HepG2 (cell line): ENCODE measurements around the gene CYP27B1. TPM values are rescaled to one million over a fixed set of nuclear protein-coding genes. Genes with fewer than 3 reads are reported as not detected.

Experiments
- AHR ChIP-seq: IDR thresholded peaks from 2 replicates; pipeline ENCODE4 v1.6.1; 2018; ENCODE audit warnings: missing genetic modification reagents, missing compliant biosample characterization
- BORCS8-MEF2B ChIP-seq: sonication (generic); formaldehyde crosslinking; IDR thresholded peaks from 2 replicates; pipeline ENCODE4 v1.8.0; 2022; ENCODE audit warnings: mild to moderate bottlenecking, missing genetic modification reagents
- HNRNPK ChIP-seq: fragments of 200-400 bp; formaldehyde crosslinking; IDR thresholded peaks from 2 replicates; pipeline ENCODE4 v1.6.1; 2018; ENCODE audit warnings: low read length, low read depth, moderate library complexity, mild to moderate bottlenecking; ENCODE audit not compliant: poor library complexity, severe bottlenecking
- KLF15 ChIP-seq: sonication (generic); formaldehyde crosslinking; IDR thresholded peaks from 2 replicates; pipeline ENCODE4 v1.8.1; 2023; ENCODE audit warnings: borderline replicate concordance, mild to moderate bottlenecking, inconsistent platforms, missing genetic modification reagents, mixed read lengths
- NFE2L2 ChIP-seq: fragments of 150-350 bp; IDR thresholded peaks from 2 replicates; pipeline ENCODE4 v1.6.1; 2014; ENCODE audit warnings: low read length
- NRL ChIP-seq: sonication (generic); formaldehyde crosslinking; IDR thresholded peaks from 2 replicates; pipeline ENCODE4 v1.5.0; 2020; ENCODE audit warnings: missing genetic modification reagents, mild to moderate bottlenecking, moderate library complexity, borderline replicate concordance
- PAX8 ChIP-seq: sonication (generic); formaldehyde crosslinking; IDR thresholded peaks from 2 replicates; pipeline ENCODE4 v1.8.0; 2022; ENCODE audit warnings: mild to moderate bottlenecking, missing genetic modification reagents, borderline replicate concordance
- RAD21 ChIP-seq: fragments of 450-650 bp; formaldehyde crosslinking; IDR thresholded peaks from 2 replicates; pipeline ENCODE4 v1.5.0; 2020; ENCODE audit warnings: mild to moderate bottlenecking
- RARG ChIP-seq: sonication (generic); formaldehyde crosslinking; IDR thresholded peaks from 2 replicates; pipeline ENCODE4 v1.4.0; 2020; ENCODE audit warnings: low read depth, mild to moderate bottlenecking, missing genetic modification reagents
- SETDB1 ChIP-seq: sonication (generic); formaldehyde crosslinking; IDR thresholded peaks from 2 replicates; pipeline ENCODE4 v1.5.1; 2020; ENCODE audit warnings: missing genetic modification reagents, mild to moderate bottlenecking, borderline replicate concordance
- SIX1 ChIP-seq: sonication (generic); formaldehyde crosslinking; IDR thresholded peaks from 2 replicates; pipeline ENCODE4 v1.4.0; 2020; ENCODE audit warnings: missing genetic modification reagents, borderline replicate concordance
- SMAD3 ChIP-seq: sonication (generic); formaldehyde crosslinking; IDR thresholded peaks from 2 replicates; pipeline ENCODE4 v1.4.0; 2020; ENCODE audit warnings: missing genetic modification reagents
- SMARCC2 ChIP-seq: fragments of 450-650 bp; IDR thresholded peaks from 2 replicates; pipeline ENCODE4 v1.6.1; 2017; ENCODE audit warnings: antibody characterized with exemption, mild to moderate bottlenecking
- TARDBP ChIP-seq: sonication (generic); formaldehyde crosslinking; IDR thresholded peaks from 2 replicates; pipeline ENCODE4 v1.8.0; 2022; ENCODE audit warnings: mild to moderate bottlenecking, missing genetic modification reagents
- TEAD2 ChIP-seq: sonication (generic); formaldehyde crosslinking; IDR thresholded peaks from 2 replicates; pipeline ENCODE4 v1.9.0; 2021; ENCODE audit warnings: missing genetic modification reagents
- ZNF207 ChIP-seq: fragments of 450-650 bp; IDR thresholded peaks from 2 replicates; pipeline ENCODE4 v1.6.1; 2016; ENCODE audit warnings: antibody characterized with exemption, borderline replicate concordance
- ZNF251 ChIP-seq: sonication (generic); formaldehyde crosslinking; IDR thresholded peaks from 2 replicates; pipeline ENCODE4 v1.9.0; 2021; ENCODE audit warnings: mild to moderate bottlenecking, missing genetic modification reagents
- ZNF317 ChIP-seq: sonication (generic); formaldehyde crosslinking; IDR thresholded peaks from 2 replicates; pipeline ENCODE4 v1.5.0; 2020; ENCODE audit warnings: mild to moderate bottlenecking, missing genetic modification reagents
- ZNF446 ChIP-seq: sonication (generic); formaldehyde crosslinking; IDR thresholded peaks from 2 replicates; pipeline ENCODE4 v1.5.0; 2020; ENCODE audit warnings: mild to moderate bottlenecking, missing genetic modification reagents
- polyA plus RNA-seq, 8 experiments: library from polyadenylated mRNA; depleted of rRNA in 3 of 8; stranded (reverse) in 7 of 8; unstranded in 1 of 8; fragments of >200 nt; fragmentation: Illumina TruSeq in 4 of 8; extraction: Trizol in 4 of 8; gene quantifications; 2 replicates each; pipeline versions ENCODE4 v1.2.1 to v1.2.3, GENCODE V29; 2011 to 2016; ENCODE audit warnings: low read depth in 4 of 8, missing spikeins in 1 of 8, mixed read lengths in 1 of 8; ENCODE audit not compliant: insufficient read depth in 1 of 8
- total RNA-seq, 5 experiments: library from RNA; depleted of rRNA; stranded (reverse); fragments of >200 nt; fragmentation: Illumina TruSeq; extraction: Trizol; gene quantifications; 2 replicates each; pipeline ENCODE4 v1.2.3, GENCODE V29; 2016; ENCODE audit warnings: low read depth in 1 of 5
- TF ChIP-seq, protein P1 (sequence below): sonication (generic); formaldehyde crosslinking; IDR thresholded peaks from 2 replicates; pipeline ENCODE4 v1.8.0; 2022; ENCODE audit warnings: mild to moderate bottlenecking, missing genetic modification reagents; ENCODE audit not compliant: insufficient replicate concordance
- TF ChIP-seq, protein P2 (sequence below): IDR thresholded peaks from 2 replicates; pipeline ENCODE4 v1.6.1; 2012; ENCODE audit warnings: low read length, improper control_type of control experiment
- TF ChIP-seq, protein P3 (sequence below): sonication (generic); formaldehyde crosslinking; IDR thresholded peaks from 2 replicates; pipeline ENCODE4 v1.5.1; 2020; ENCODE audit warnings: missing genetic modification reagents, mild to moderate bottlenecking, borderline replicate concordance

The CYP27B1 gene
- total and polyA plus RNA-seq, 2 of the 13 experiments (the other 11 are each of a cell fraction or from before 2014, with no cell fraction given) = 2.3 to 3.0 TPM

DNA sequence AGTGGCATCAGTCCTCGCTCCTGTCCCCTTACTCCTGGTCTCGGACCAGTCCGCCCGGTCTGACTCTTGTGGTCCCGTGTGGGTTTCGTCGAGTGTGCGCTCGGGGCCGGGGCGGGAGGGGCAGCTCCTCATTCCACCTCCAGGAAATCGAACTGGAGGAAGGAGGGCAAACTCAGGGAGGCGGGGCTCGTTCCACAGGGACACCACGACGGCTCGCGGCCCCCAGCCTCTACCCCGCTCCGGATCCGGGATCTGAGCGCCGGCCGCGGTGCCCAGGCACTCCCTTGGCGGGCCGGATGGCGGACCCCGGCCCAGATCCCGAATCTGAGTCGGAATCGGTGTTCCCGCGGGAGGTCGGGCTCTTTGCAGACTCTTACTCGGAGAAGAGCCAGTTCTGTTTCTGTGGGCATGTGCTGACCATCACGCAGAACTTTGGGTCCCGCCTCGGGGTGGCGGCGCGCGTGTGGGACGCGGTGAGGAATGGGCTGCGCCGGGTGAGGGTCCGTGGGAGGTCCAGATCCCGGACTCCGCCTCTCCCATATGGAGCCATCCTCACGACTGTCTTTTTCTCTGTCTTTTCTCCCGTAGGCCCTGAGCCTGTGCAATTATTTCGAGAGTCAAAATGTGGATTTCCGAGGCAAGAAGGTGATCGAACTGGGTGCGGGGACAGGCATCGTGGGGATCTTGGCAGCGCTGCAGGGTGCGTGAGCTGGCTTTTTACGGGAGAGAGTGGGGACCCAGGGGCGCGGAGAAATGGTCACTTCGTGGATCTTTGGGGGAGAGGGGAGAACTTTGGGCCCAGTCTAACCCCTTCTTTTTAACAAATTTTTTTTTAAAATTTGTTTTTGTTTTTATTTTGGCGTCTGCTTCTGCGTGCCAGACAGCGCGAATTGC, 5.8 kb upstream of the CYP27B1 start, which contains the start of gene EEF1AKMT3 (continued):
- TF ChIP-seq, protein P1, sequence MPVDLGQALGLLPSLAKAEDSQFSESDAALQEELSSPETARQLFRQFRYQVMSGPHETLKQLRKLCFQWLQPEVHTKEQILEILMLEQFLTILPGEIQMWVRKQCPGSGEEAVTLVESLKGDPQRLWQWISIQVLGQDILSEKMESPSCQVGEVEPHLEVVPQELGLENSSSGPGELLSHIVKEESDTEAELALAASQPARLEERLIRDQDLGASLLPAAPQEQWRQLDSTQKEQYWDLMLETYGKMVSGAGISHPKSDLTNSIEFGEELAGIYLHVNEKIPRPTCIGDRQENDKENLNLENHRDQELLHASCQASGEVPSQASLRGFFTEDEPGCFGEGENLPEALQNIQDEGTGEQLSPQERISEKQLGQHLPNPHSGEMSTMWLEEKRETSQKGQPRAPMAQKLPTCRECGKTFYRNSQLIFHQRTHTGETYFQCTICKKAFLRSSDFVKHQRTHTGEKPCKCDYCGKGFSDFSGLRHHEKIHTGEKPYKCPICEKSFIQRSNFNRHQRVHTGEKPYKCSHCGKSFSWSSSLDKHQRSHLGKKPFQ (CRISPR knock-in tag) = no peak
- TF ChIP-seq BORCS8-MEF2B (no peak; the same call in 1 of the 2 replicates), ZNF317 (CRISPR knock-in tag) (peak; percentile 50; the same call in 1 of the 2 replicates), PAX8 (CRISPR knock-in tag) (no peak), SMARCC2 (no peak), RAD21 (CRISPR knock-in tag) (0 out of 2 replicates have a peak, but pooled peaks have one; percentile 18), SETDB1 (CRISPR knock-in tag) (no peak), AHR (CRISPR knock-in tag) (0 out of 2 replicates have a peak, but pooled peaks have one; percentile 8), TEAD2 (CRISPR knock-in tag) (no peak), SMAD3 (CRISPR knock-in tag) (no peak), NRL (no peak), KLF15 (CRISPR knock-in tag) (0 out of 2 replicates have a peak, but pooled peaks have one; percentile 48), ZNF251 (CRISPR knock-in tag) (no peak), HNRNPK (no peak), ZNF207 (no peak), NFE2L2 (no peak), TARDBP (CRISPR knock-in tag) (no peak), RARG (no peak), SIX1 (CRISPR knock-in tag) (no peak), ZNF446 (CRISPR knock-in tag) (peak; percentile 76; the same call in 1 of the 2 replicates)
- TF ChIP-seq, protein P2, sequence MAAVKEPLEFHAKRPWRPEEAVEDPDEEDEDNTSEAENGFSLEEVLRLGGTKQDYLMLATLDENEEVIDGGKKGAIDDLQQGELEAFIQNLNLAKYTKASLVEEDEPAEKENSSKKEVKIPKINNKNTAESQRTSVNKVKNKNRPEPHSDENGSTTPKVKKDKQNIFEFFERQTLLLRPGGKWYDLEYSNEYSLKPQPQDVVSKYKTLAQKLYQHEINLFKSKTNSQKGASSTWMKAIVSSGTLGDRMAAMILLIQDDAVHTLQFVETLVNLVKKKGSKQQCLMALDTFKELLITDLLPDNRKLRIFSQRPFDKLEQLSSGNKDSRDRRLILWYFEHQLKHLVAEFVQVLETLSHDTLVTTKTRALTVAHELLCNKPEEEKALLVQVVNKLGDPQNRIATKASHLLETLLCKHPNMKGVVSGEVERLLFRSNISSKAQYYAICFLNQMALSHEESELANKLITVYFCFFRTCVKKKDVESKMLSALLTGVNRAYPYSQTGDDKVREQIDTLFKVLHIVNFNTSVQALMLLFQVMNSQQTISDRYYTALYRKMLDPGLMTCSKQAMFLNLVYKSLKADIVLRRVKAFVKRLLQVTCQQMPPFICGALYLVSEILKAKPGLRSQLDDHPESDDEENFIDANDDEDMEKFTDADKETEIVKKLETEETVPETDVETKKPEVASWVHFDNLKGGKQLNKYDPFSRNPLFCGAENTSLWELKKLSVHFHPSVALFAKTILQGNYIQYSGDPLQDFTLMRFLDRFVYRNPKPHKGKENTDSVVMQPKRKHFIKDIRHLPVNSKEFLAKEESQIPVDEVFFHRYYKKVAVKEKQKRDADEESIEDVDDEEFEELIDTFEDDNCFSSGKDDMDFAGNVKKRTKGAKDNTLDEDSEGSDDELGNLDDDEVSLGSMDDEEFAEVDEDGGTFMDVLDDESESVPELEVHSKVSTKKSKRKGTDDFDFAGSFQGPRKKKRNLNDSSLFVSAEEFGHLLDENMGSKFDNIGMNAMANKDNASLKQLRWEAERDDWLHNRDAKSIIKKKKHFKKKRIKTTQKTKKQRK = no peak
- TF ChIP-seq, protein P3, sequence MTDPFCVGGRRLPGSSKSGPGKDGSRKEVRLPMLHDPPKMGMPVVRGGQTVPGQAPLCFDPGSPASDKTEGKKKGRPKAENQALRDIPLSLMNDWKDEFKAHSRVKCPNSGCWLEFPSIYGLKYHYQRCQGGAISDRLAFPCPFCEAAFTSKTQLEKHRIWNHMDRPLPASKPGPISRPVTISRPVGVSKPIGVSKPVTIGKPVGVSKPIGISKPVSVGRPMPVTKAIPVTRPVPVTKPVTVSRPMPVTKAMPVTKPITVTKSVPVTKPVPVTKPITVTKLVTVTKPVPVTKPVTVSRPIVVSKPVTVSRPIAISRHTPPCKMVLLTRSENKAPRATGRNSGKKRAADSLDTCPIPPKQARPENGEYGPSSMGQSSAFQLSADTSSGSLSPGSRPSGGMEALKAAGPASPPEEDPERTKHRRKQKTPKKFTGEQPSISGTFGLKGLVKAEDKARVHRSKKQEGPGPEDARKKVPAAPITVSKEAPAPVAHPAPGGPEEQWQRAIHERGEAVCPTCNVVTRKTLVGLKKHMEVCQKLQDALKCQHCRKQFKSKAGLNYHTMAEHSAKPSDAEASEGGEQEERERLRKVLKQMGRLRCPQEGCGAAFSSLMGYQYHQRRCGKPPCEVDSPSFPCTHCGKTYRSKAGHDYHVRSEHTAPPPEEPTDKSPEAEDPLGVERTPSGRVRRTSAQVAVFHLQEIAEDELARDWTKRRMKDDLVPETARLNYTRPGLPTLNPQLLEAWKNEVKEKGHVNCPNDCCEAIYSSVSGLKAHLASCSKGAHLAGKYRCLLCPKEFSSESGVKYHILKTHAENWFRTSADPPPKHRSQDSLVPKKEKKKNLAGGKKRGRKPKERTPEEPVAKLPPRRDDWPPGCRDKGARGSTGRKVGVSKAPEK = no peak
